ENCODE data around the gene SLMAP.

SLMAP gene

GRCh38 chr3:57961177-57961827 lies 205.2 kb downstream of the SLMAP start:
- no peak for DNase-seq (ENCODE audit: low read depth in 2 of 2)

GRCh38 chr3:57961828-57962447 lies 205.8 kb downstream of the SLMAP start:
- DNase-seq (ENCODE audit: low read depth in 2 of 2) = no peak

GRCh38 chr3:57962448-57962834 lies 206.3 kb downstream of the SLMAP start:
- DNase-seq (ENCODE audit: low read depth in 2 of 2) = no peak

- DNase-seq (ENCODE audit: low read depth in 2 of 2) = no peak
These were observed 207.8 kb downstream of the SLMAP start for GRCh38 chr3:57963811-57964346.

GRCh38 chr3:57966829-57967228 lies 210.7 kb downstream of the SLMAP start:
- no peak for DNase-seq (ENCODE audit: low read depth in 2 of 2)

- no peak for DNase-seq (ENCODE audit: low read depth in 2 of 2)
These were observed 211.5 kb downstream of the SLMAP start for GRCh38 chr3:57967590-57967989.

GRCh38 chr3:57968501-57968900 lies 212.4 kb downstream of the SLMAP start:
- DNase-seq (ENCODE audit: low read depth in 2 of 2) = no peak

- no peak for DNase-seq (ENCODE audit: low read depth in 2 of 2)
These were observed 215.9 kb downstream of the SLMAP start for GRCh38 chr3:57971975-57972374.

GRCh38 chr3:57972531-57973111 lies 216.5 kb downstream of the SLMAP start:
- DNase-seq (ENCODE audit: low read depth in 2 of 2) = no peak

- DNase-seq (ENCODE audit: low read depth in 2 of 2) = no peak
These were observed 217.8 kb downstream of the SLMAP start for GRCh38 chr3:57973715-57974477.

- no peak for DNase-seq (ENCODE audit: low read depth in 2 of 2)
These were observed 218.8 kb downstream of the SLMAP start for GRCh38 chr3:57974796-57975388.

GRCh38 chr3:57977818-57978235 lies 221.7 kb downstream of the SLMAP start:
- DNase-seq (ENCODE audit: low read depth in 2 of 2) = no peak

- no peak for DNase-seq (ENCODE audit: low read depth in 2 of 2)
These were observed 222.2 kb downstream of the SLMAP start for GRCh38 chr3:57978316-57978715.

All from stimulated activated CD8-positive, alpha-beta memory T cell treated with anti-CD3 and anti-CD28 coated beads, Interleukin-2, amount 100 ng/mL, for 1 hour (primary cell).